ENCODE results near the gene DGKQ.

DGKQ gene

DNA sequence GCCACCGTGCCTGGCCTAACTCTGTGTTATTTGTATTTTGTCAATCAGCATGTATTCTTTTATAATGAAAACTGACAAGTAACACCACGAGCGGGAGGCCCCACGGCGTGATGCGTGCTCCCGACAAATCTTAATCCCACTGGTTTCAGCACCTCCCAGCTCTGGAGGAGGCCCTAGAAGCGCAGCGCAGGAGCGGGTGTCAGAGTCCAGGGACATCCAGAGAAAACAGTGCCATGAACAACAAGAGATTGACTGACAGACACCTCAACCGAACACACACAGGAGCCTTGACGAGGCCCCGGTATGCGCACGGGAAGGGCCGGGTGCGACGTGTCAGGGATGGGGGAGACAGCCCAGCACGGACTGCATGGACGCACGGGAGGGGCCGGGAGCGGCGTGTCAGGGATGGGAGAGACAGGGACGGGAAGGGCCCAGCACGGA lies 64.2 kb downstream of the DGKQ start:
- Histone ChIP-seq H3K36me3 (ENCODE audit: control insufficient read depth, insufficient read depth, low read length) (peaks cover 42% of the 10 kb centered on the region), H3K27me3 (replicated peaks; ENCODE audit: control insufficient read depth, insufficient read depth, low read length) (no peaks in the 10 kb centered on the region), H3K4me3 (replicated peaks; ENCODE audit: low read depth, low read length) (no peak overlapping the region)
- no peak for DNase-seq (ENCODE audit: extremely low read depth, insufficient read length)
- no peak for TF ChIP-seq CTCF (IDR thresholded peaks at IDR 0.05; ENCODE audit: insufficient read depth, low read length, poor library complexity, severe bottlenecking)

Data from GM06990 (cell line).